OCI-LY1 (cell line): Measurements from ENCODE around the gene NCEH1.

Experiments used
- H2AFZ ChIP-seq: fragments of 200-600 bp; sonication (generic), shearing (Covaris generic); 2 replicates; pipeline ENCODE4 v1.6.0; 2014; ENCODE audit warnings: antibody characterized with exemption, mild to moderate bottlenecking, low read length
- H3F3A ChIP-seq: fragments of 200-600 bp; sonication (generic), shearing (Covaris generic); 2 replicates; pipeline ENCODE4 v1.6.0; 2014; ENCODE audit warnings: mild to moderate bottlenecking, antibody characterized with exemption, low read length, moderate library complexity; ENCODE audit not compliant: insufficient read depth
- H3K27ac ChIP-seq: fragments of 200-600 bp; sonication (generic); 2 replicates; pipeline ENCODE4 v1.5.1; 2014; ENCODE audit warnings: low read length, mixed run types, mild to moderate bottlenecking, low read depth; ENCODE audit not compliant: poor library complexity, severe bottlenecking
- H3K27me3 ChIP-seq: fragments of 200-600 bp; sonication (generic); 2 replicates; pipeline ENCODE4 v1.6.0; 2014; ENCODE audit warnings: antibody characterized with exemption, mild to moderate bottlenecking, low read length, moderate library complexity; ENCODE audit not compliant: insufficient read depth
- H3K36me3 ChIP-seq: fragments of 200-600 bp; sonication (generic); 2 replicates; pipeline ENCODE4 v1.6.1; 2014; ENCODE audit warnings: mild to moderate bottlenecking, antibody characterized with exemption, low read length, moderate library complexity, mixed read lengths; ENCODE audit not compliant: insufficient read depth
- H3K4me1 ChIP-seq: fragments of 200-600 bp; sonication (generic); 2 replicates; pipeline ENCODE4 v1.5.1; 2014; ENCODE audit warnings: mild to moderate bottlenecking, low read length, moderate library complexity; ENCODE audit not compliant: insufficient read depth, severe bottlenecking
- H3K4me2 ChIP-seq: fragments of 200-600 bp; sonication (generic), shearing (Covaris generic); 2 replicates; pipeline ENCODE4 v1.6.1; 2014; ENCODE audit warnings: low read length
- H3K4me3 ChIP-seq: fragments of 200-600 bp; sonication (generic); 2 replicates; pipeline ENCODE4 v1.5.1; 2014; ENCODE audit warnings: low read length, low read depth, mild to moderate bottlenecking, mixed read lengths; ENCODE audit not compliant: poor library complexity, severe bottlenecking
- H3K79me2 ChIP-seq: fragments of 200-600 bp; shearing (Covaris generic); 2 replicates; pipeline ENCODE4 v1.6.1; 2016; ENCODE audit warnings: mixed run types, low read length, mixed read lengths; ENCODE audit not compliant: insufficient read depth
- H3K9ac ChIP-seq: fragments of 200-600 bp; sonication (generic), shearing (Covaris generic); 2 replicates; pipeline ENCODE4 v1.6.1; 2014; ENCODE audit warnings: mild to moderate bottlenecking, low read length, mixed read lengths
- H3K9me2 ChIP-seq: fragments of 200-600 bp; sonication (generic), shearing (Covaris generic); 2 replicates; pipeline ENCODE4 v1.6.1; 2014; ENCODE audit warnings: low read depth, mild to moderate bottlenecking, low read length, mixed read lengths
- H3K9me3 ChIP-seq: fragments of 200-600 bp; shearing (Covaris generic); 2 replicates; pipeline ENCODE4 v1.6.1; 2014; ENCODE audit warnings: low read length, mixed read lengths
- H4K20me1 ChIP-seq: fragments of 200-600 bp; sonication (generic), shearing (Covaris generic); 2 replicates; pipeline ENCODE4 v1.6.0; 2016; ENCODE audit warnings: mild to moderate bottlenecking, low read length; ENCODE audit not compliant: insufficient read depth
- CTCF ChIP-seq: fragments of 200-600 bp; sonication (generic), shearing (Covaris generic); IDR thresholded peaks from 2 replicates; pipeline ENCODE4 v1.5.1; 2017; ENCODE audit warnings: mild to moderate bottlenecking, antibody characterized with exemption, low read length, moderate library complexity, mixed read lengths
- EZH2 ChIP-seq: fragments of 200-600 bp; sonication (generic), shearing (Covaris generic); IDR thresholded peaks from 2 replicates; pipeline ENCODE4 v1.8.0; 2017; ENCODE audit warnings: borderline replicate concordance, mixed run types, mild to moderate bottlenecking, antibody characterized with exemption, low read length, moderate library complexity, mixed read lengths

The NCEH1 gene

DNA sequence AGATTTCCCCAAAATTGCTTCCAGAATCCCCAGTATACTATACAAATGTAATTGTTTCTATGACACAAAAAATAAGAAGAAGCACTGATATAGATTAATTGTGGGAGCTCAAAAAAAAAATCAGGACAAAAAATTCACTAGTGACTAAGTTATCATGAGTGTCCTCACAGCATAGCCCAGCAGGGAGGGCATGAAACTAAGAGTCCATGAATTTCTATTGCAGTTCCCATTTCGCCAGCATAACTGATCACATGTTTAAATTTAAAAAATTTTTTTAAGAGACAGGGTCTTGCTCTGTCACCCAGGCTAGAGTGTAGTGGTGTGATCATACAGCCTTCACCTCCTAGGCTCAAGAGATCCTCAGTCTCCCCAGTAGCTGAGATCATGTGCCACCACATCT, 10.6 kb downstream of the NCEH1 start:
- no peaks in the 10 kb centered on the region for H3K79me2 ChIP-seq
- H3F3A ChIP-seq = no peaks in the 10 kb centered on the region
- no peaks in the 10 kb centered on the region for H3K9me2 ChIP-seq
- no peaks in the 10 kb centered on the region for H4K20me1 ChIP-seq
- H3K4me3 ChIP-seq = no peak overlapping the region
- H3K4me2 ChIP-seq = no peak overlapping the region
- H3K27ac ChIP-seq = no peak overlapping the region
- H3K9me3 ChIP-seq = no peaks in the 10 kb centered on the region
- no peak overlapping the region for H3K9ac ChIP-seq
- no peak overlapping the region for H2AFZ ChIP-seq
- no peaks in the 10 kb centered on the region for H3K27me3 ChIP-seq
- TF ChIP-seq CTCF = no peak
- no peak for TF ChIP-seq EZH2
- no peaks in the 10 kb centered on the region for H3K36me3 ChIP-seq
- H3K4me1 ChIP-seq = peaks cover 5% of the 10 kb centered on the region

DNA sequence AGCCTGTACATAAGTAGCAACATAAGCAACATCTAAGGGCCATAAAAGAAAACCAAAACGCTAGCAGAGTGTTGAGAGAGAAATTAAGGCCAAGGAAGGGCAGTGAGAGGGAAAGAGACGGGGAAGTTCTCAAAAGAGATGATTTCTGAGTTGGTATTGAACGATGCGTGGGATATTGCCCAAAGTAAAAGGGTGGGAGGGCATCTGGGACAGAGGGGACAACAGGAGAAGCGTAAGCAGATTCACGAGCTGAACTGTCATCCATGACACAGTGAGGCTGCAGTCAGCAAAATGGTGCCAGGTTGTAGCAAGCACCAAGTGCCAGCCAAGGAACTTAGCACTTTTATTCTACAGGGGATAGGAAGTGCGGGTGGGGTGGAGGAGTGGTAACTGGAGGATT, 11.8 kb downstream of the NCEH1 start:
- no peak overlapping the region for H2AFZ ChIP-seq
- no peaks in the 10 kb centered on the region for H3K27me3 ChIP-seq
- TF ChIP-seq EZH2 = no peak
- no peak for TF ChIP-seq CTCF
- H3K4me1 ChIP-seq = peaks cover 5% of the 10 kb centered on the region
- H3K4me3 ChIP-seq = no peak overlapping the region
- no peak overlapping the region for H3K4me2 ChIP-seq
- no peaks in the 10 kb centered on the region for H3F3A ChIP-seq
- H4K20me1 ChIP-seq = no peaks in the 10 kb centered on the region
- H3K9me2 ChIP-seq = no peaks in the 10 kb centered on the region
- no peak overlapping the region for H3K27ac ChIP-seq
- H3K36me3 ChIP-seq = no peaks in the 10 kb centered on the region
- H3K9ac ChIP-seq = no peak overlapping the region
- no peaks in the 10 kb centered on the region for H3K9me3 ChIP-seq
- H3K79me2 ChIP-seq = no peaks in the 10 kb centered on the region

- no peaks in the 10 kb centered on the region for H3K9me3 ChIP-seq
- TF ChIP-seq CTCF (no peak), EZH2 (no peak)
- no peaks in the 10 kb centered on the region for H3K9me2 ChIP-seq
- H3K4me1 ChIP-seq = peaks cover 5% of the 10 kb centered on the region
- no peaks in the 10 kb centered on the region for H3F3A ChIP-seq
- no peak overlapping the region for H3K4me2 ChIP-seq
- H3K27ac ChIP-seq = no peak overlapping the region
- H3K36me3 ChIP-seq = no peaks in the 10 kb centered on the region
- H4K20me1 ChIP-seq = no peaks in the 10 kb centered on the region
- no peaks in the 10 kb centered on the region for H3K27me3 ChIP-seq
- H3K79me2 ChIP-seq = no peaks in the 10 kb centered on the region
- H3K4me3 ChIP-seq = no peak overlapping the region
- H2AFZ ChIP-seq = no peak overlapping the region
- no peak overlapping the region for H3K9ac ChIP-seq
These were observed 12.2 kb downstream of the NCEH1 start for GRCh38 chr3:172698631-172699030.
